ENCODE data around the gene GRK5. TPM values are rescaled to one million over a fixed set of nuclear protein-coding genes. Genes with fewer than 3 reads are reported as not detected.

The GRK5 gene
- total RNA-seq, 1 experiment from 2014 or later, result 4.6 TPM

GRCh38 chr10:119198438-119198837 lies 8.9 kb upstream of the GRK5 start:
- DNase-seq (ENCODE audit: low spot score), result peak; percentile 26

GRCh38 chr10:119199231-119199992 lies 8.0 kb upstream of the GRK5 start:
- peak; percentile 68 for DNase-seq (ENCODE audit: low spot score)

- DNase-seq (ENCODE audit: low spot score), result no peak
These were observed 6.1 kb upstream of the GRK5 start for GRCh38 chr10:119201233-119201632.

- DNase-seq (ENCODE audit: low spot score), result no peak
These were observed 4.4 kb upstream of the GRK5 start for GRCh38 chr10:119203006-119203405.

GRCh38 chr10:119205894-119206602 lies 1.3 kb upstream of the GRK5 start:
- peak; percentile 61 for DNase-seq (ENCODE audit: low spot score)

GRCh38 chr10:119206603-119207365 lies 587 bp upstream of the GRK5 start:
- peak; percentile 68 for DNase-seq (ENCODE audit: low spot score)

- peak; percentile 48 for DNase-seq (ENCODE audit: low spot score)
These were observed 562 bp downstream of the GRK5 start for GRCh38 chr10:119207713-119208552.

- DNase-seq (ENCODE audit: low spot score), result peak; percentile 5
These were observed 1.2 kb downstream of the GRK5 start for GRCh38 chr10:119208553-119208940.

- DNase-seq (ENCODE audit: low spot score), result peak; percentile 44
These were observed 1.8 kb downstream of the GRK5 start for GRCh38 chr10:119209035-119209735.

- DNase-seq (ENCODE audit: low spot score), result no peak
These were observed 2.5 kb downstream of the GRK5 start for GRCh38 chr10:119209736-119210355.

GRCh38 chr10:119210633-119211032 lies 3.3 kb downstream of the GRK5 start:
- no peak for DNase-seq (ENCODE audit: low spot score)

GRCh38 chr10:119211176-119211575 lies 3.8 kb downstream of the GRK5 start:
- no peak for DNase-seq (ENCODE audit: low spot score)

GRCh38 chr10:119211625-119212441 lies 4.5 kb downstream of the GRK5 start:
- no peak for DNase-seq (ENCODE audit: low spot score)

GRCh38 chr10:119215371-119215770 lies 8.0 kb downstream of the GRK5 start:
- no peak for DNase-seq (ENCODE audit: low spot score)

GRCh38 chr10:119216127-119216526 lies 8.8 kb downstream of the GRK5 start:
- no peak for DNase-seq (ENCODE audit: low spot score)

- DNase-seq (ENCODE audit: low spot score), result no peak
These were observed 10.0 kb downstream of the GRK5 start for GRCh38 chr10:119217401-119217800.

GRCh38 chr10:119217991-119218490 lies 10.7 kb downstream of the GRK5 start:
- no peak for DNase-seq (ENCODE audit: low spot score)

GRCh38 chr10:119219871-119220270 lies 12.5 kb downstream of the GRK5 start:
- no peak for DNase-seq (ENCODE audit: low spot score)

- no peak for DNase-seq (ENCODE audit: low spot score)
These were observed 13.8 kb downstream of the GRK5 start for GRCh38 chr10:119221201-119221600.

All from HT-29 (cell line).